ENCODE measurements around the gene TSPAN9. TPM values are rescaled to one million over a fixed set of nuclear protein-coding genes. Genes with fewer than 3 reads are reported as not detected.
A peak's percentile ranks its signal among the peaks of the same experiment; 100 is the strongest.

The TSPAN9 gene
- total and polyA plus RNA-seq, 2 experiments from 2014 or later = 6.0 to 31.5 TPM

DNA sequence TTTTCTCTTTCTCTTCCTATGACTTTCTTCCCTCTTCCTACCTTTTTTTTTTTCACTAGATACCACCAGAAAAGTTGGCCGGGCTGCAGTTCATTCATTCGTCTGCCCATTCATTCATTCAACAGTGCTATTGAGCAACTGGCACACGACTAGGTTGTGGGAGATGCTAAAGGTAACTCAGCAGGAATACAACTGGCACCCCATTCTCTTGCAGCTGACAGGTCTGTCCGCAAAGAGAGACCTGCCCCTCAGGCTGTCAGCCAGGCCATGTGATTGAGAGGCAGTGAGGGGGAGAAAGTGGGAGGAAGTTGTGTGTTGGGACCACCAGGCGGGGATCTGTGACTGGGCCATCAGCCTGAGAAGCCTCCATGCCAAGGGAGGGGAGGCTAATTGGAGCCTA lies 105.2 kb downstream of the TSPAN9 start:
- H3K27me3 Mint-ChIP-seq (ENCODE audit: insufficient read depth, low read depth, poor library complexity) = peaks cover 3% of the 10 kb centered on the region
- Histone ChIP-seq H3K4me1 (ENCODE audit: insufficient read depth) (peaks cover 18% of the 10 kb centered on the region; the same call in 1 of the 2 replicates), H3K4me2 (no peak overlapping the region), H3K9me2 (ENCODE audit: insufficient read depth) (no peaks in the 10 kb centered on the region), H3K79me2 (replicated peaks; ENCODE audit: insufficient read depth) (no peaks in the 10 kb centered on the region), H3K4me3 (no peak overlapping the region), H3F3A (replicated peaks; ENCODE audit: low read depth) (no peaks in the 10 kb centered on the region), H4K20me1 (replicated peaks; ENCODE audit: insufficient read depth) (no peaks in the 10 kb centered on the region), H2AFZ (no peak overlapping the region), H3K27ac (ENCODE audit: low read depth) (no peak overlapping the region), H3K36me3 (ENCODE audit: insufficient read depth) (no peaks in the 10 kb centered on the region), H3K27me3 (ENCODE audit: insufficient read depth) (no peaks in the 10 kb centered on the region)
- H3K9me3 Mint-ChIP-seq = no peaks in the 10 kb centered on the region
- H3K4me1 Mint-ChIP-seq = peaks cover 39% of the 10 kb centered on the region
- TF ChIP-seq EZH2phosphoT487 (IDR thresholded peaks at IDR 0.05; ENCODE audit: unreplicated experiment) (no peak), JUNB (IDR thresholded peaks at IDR 0.05; ENCODE audit: unreplicated experiment) (no peak), ZNF331 (CRISPR knock-in tag; IDR thresholded peaks at IDR 0.05; ENCODE audit: low read depth) (no peak), ZNF114 (CRISPR knock-in tag; IDR thresholded peaks at IDR 0.05) (no peak), STAT1 (IDR thresholded peaks at IDR 0.05; ENCODE audit: unreplicated experiment) (no peak), NANOG (IDR thresholded peaks at IDR 0.05; ENCODE audit: borderline replicate concordance) (no peak), POLR2AphosphoS5 (IDR thresholded peaks at IDR 0.05; ENCODE audit: low read depth) (no peak), CREB1 (CRISPR knock-in tag; IDR thresholded peaks at IDR 0.05; ENCODE audit: low read depth) (no peak), EZH2 (IDR thresholded peaks at IDR 0.05; ENCODE audit: low read depth, unreplicated experiment) (no peak)
- TF ChIP-seq, protein P1, sequence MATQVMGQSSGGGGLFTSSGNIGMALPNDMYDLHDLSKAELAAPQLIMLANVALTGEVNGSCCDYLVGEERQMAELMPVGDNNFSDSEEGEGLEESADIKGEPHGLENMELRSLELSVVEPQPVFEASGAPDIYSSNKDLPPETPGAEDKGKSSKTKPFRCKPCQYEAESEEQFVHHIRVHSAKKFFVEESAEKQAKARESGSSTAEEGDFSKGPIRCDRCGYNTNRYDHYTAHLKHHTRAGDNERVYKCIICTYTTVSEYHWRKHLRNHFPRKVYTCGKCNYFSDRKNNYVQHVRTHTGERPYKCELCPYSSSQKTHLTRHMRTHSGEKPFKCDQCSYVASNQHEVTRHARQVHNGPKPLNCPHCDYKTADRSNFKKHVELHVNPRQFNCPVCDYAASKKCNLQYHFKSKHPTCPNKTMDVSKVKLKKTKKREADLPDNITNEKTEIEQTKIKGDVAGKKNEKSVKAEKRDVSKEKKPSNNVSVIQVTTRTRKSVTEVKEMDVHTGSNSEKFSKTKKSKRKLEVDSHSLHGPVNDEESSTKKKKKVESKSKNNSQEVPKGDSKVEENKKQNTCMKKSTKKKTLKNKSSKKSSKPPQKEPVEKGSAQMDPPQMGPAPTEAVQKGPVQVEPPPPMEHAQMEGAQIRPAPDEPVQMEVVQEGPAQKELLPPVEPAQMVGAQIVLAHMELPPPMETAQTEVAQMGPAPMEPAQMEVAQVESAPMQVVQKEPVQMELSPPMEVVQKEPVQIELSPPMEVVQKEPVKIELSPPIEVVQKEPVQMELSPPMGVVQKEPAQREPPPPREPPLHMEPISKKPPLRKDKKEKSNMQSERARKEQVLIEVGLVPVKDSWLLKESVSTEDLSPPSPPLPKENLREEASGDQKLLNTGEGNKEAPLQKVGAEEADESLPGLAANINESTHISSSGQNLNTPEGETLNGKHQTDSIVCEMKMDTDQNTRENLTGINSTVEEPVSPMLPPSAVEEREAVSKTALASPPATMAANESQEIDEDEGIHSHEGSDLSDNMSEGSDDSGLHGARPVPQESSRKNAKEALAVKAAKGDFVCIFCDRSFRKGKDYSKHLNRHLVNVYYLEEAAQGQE (IDR thresholded peaks at IDR 0.05; ENCODE audit: unreplicated experiment) = no peak
- TF ChIP-seq, protein P2, sequence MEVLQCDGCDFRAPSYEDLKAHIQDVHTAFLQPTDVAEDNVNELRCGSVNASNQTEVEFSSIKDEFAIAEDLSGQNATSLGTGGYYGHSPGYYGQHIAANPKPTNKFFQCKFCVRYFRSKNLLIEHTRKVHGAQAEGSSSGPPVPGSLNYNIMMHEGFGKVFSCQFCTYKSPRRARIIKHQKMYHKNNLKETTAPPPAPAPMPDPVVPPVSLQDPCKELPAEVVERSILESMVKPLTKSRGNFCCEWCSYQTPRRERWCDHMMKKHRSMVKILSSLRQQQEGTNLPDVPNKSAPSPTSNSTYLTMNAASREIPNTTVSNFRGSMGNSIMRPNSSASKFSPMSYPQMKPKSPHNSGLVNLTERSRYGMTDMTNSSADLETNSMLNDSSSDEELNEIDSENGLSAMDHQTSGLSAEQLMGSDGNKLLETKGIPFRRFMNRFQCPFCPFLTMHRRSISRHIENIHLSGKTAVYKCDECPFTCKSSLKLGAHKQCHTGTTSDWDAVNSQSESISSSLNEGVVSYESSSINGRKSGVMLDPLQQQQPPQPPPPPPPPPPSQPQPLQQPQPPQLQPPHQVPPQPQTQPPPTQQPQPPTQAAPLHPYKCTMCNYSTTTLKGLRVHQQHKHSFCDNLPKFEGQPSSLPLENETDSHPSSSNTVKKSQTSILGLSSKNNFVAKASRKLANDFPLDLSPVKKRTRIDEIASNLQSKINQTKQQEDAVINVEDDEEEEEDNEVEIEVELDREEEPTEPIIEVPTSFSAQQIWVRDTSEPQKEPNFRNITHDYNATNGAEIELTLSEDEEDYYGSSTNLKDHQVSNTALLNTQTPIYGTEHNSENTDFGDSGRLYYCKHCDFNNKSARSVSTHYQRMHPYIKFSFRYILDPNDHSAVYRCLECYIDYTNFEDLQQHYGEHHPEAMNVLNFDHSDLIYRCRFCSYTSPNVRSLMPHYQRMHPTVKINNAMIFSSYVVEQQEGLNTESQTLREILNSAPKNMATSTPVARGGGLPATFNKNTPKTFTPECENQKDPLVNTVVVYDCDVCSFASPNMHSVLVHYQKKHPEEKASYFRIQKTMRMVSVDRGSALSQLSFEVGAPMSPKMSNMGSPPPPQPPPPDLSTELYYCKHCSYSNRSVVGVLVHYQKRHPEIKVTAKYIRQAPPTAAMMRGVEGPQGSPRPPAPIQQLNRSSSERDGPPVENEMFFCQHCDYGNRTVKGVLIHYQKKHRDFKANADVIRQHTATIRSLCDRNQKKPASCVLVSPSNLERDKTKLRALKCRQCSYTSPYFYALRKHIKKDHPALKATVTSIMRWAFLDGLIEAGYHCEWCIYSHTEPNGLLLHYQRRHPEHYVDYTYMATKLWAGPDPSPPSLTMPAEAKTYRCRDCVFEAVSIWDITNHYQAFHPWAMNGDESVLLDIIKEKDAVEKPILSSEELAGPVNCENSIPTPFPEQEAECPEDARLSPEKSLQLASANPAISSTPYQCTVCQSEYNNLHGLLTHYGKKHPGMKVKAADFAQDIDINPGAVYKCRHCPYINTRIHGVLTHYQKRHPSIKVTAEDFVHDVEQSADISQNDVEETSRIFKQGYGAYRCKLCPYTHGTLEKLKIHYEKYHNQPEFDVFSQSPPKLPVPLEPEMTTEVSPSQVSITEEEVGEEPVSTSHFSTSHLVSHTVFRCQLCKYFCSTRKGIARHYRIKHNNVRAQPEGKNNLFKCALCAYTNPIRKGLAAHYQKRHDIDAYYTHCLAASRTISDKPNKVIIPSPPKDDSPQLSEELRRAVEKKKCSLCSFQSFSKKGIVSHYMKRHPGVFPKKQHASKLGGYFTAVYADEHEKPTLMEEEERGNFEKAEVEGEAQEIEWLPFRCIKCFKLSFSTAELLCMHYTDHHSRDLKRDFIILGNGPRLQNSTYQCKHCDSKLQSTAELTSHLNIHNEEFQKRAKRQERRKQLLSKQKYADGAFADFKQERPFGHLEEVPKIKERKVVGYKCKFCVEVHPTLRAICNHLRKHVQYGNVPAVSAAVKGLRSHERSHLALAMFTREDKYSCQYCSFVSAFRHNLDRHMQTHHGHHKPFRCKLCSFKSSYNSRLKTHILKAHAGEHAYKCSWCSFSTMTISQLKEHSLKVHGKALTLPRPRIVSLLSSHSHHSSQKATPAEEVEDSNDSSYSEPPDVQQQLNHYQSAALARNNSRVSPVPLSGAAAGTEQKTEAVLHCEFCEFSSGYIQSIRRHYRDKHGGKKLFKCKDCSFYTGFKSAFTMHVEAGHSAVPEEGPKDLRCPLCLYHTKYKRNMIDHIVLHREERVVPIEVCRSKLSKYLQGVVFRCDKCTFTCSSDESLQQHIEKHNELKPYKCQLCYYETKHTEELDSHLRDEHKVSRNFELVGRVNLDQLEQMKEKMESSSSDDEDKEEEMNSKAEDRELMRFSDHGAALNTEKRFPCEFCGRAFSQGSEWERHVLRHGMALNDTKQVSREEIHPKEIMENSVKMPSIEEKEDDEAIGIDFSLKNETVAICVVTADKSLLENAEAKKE (CRISPR knock-in tag; IDR thresholded peaks at IDR 0.05) = no peak
- TF ChIP-seq, protein P3, sequence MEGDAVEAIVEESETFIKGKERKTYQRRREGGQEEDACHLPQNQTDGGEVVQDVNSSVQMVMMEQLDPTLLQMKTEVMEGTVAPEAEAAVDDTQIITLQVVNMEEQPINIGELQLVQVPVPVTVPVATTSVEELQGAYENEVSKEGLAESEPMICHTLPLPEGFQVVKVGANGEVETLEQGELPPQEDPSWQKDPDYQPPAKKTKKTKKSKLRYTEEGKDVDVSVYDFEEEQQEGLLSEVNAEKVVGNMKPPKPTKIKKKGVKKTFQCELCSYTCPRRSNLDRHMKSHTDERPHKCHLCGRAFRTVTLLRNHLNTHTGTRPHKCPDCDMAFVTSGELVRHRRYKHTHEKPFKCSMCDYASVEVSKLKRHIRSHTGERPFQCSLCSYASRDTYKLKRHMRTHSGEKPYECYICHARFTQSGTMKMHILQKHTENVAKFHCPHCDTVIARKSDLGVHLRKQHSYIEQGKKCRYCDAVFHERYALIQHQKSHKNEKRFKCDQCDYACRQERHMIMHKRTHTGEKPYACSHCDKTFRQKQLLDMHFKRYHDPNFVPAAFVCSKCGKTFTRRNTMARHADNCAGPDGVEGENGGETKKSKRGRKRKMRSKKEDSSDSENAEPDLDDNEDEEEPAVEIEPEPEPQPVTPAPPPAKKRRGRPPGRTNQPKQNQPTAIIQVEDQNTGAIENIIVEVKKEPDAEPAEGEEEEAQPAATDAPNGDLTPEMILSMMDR (conservative IDR thresholded peaks at IDR 0.05; ENCODE audit: low read depth in 2 of 2) = no peak
- TF ChIP-seq, protein P4, sequence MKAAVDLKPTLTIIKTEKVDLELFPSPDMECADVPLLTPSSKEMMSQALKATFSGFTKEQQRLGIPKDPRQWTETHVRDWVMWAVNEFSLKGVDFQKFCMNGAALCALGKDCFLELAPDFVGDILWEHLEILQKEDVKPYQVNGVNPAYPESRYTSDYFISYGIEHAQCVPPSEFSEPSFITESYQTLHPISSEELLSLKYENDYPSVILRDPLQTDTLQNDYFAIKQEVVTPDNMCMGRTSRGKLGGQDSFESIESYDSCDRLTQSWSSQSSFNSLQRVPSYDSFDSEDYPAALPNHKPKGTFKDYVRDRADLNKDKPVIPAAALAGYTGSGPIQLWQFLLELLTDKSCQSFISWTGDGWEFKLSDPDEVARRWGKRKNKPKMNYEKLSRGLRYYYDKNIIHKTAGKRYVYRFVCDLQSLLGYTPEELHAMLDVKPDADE (IDR thresholded peaks at IDR 0.05) = no peak
- H3K27ac Mint-ChIP-seq = peak overlapping the region; percentile 21; the same call in 1 of the 2 replicates
- no peaks in the 10 kb centered on the region for H3K36me3 Mint-ChIP-seq (ENCODE audit: low read depth)
- H3K4me3 Mint-ChIP-seq = no peak overlapping the region
- no peak for ATAC-seq
- DNase-seq (ENCODE audit: low spot score) = no peak
